Stomach smooth muscle (tissue), 2 donors: ENCODE results near the gene CLSTN2.

Experiments
- H3K27ac ChIP-seq: one replicate; pipeline ENCODE4 v1.7.0; 2013; ENCODE audit warnings: mild to moderate bottlenecking, low read length, inconsistent platforms
- H3K27me3 ChIP-seq, 2 donors: one replicate each; pipeline ENCODE4 v1.7.0; 2013; ENCODE audit warnings: low read length in 2 of 2; ENCODE audit not compliant: insufficient read depth in 2 of 2, control insufficient read depth in 1 of 2
- H3K36me3 ChIP-seq, 2 donors: one replicate each; pipeline ENCODE4 v1.7.0; 2013; ENCODE audit warnings: low read length in 2 of 2; ENCODE audit not compliant: control insufficient read depth in 2 of 2, insufficient read depth in 2 of 2
- H3K4me1 ChIP-seq: one replicate; pipeline ENCODE4 v1.7.0; 2013; ENCODE audit warnings: low read length; ENCODE audit not compliant: control insufficient read depth, insufficient read depth
- H3K4me3 ChIP-seq, 2 donors: one replicate each; pipeline ENCODE4 v1.7.0; 2013; ENCODE audit warnings: low read length in 2 of 2
- H3K9ac ChIP-seq, 2 donors: one replicate each; pipeline ENCODE4 v1.7.0; 2013; ENCODE audit warnings: low read length in 2 of 2, mild to moderate bottlenecking in 1 of 2
- H3K9me3 ChIP-seq, 2 donors: one replicate each; pipeline ENCODE4 v1.7.0; 2013; ENCODE audit warnings: low read length in 2 of 2; ENCODE audit not compliant: control insufficient read depth in 2 of 2
- donor health status: healthy.
- donor health status: Pancreatic carcinoma.

The CLSTN2 gene

DNA sequence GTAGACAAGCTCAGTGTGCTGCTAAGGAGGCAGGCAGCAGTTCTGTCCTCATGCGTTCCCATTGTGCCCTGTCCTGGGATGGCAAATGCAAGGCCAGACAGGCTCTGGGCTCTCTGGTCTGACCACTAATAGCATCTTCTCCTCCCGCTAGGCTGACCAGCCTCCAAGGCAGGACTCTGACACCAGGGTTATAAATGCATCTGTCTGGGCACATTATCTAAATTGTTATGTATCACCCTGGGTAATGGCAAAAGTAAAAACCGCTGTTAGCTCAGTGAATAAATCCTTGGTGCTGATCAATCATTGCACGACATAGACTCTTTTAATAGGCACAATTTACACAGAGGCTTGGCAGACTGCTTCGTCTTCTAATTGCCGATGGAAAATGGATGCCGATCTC, 85.6 kb downstream of the CLSTN2 start:
- Histone ChIP-seq H3K4me3 (peak overlapping the region; percentile 15 to 29), H3K4me1 (peaks cover 40% of the 10 kb centered on the region)

DNA sequence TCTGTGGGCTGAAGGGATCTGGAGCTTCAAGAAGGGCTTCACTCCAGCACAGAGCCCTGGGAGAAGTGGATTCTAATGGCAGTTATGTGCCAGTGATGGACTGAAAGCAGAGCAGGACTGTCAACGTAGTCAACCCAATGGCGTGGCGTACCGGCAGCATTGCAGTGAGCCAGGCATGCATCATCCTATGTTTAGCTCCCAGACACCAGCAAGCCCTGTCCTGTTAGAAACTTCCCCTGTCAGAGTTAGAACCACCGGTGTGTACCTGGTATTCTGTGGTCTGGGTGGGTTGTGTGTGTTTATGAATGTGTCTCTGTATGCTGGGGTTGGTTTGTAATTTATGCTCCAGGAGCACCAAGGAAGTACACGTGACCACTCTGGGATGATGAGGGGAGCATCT, 86.3 kb downstream of the CLSTN2 start:
- no peaks in the 10 kb centered on the region for H3K36me3 ChIP-seq
- no peaks in the 10 kb centered on the region for H3K9me3 ChIP-seq

More for the DNA sequence above, 85.6 kb downstream of the CLSTN2 start:
- H3K27ac ChIP-seq: no peak overlapping the region
- H3K9me3 ChIP-seq: no peaks in the 10 kb centered on the region
- no peaks in the 10 kb centered on the region for H3K27me3 ChIP-seq
- no peak overlapping the region for H3K9ac ChIP-seq
- H3K36me3 ChIP-seq: no peaks in the 10 kb centered on the region

GRCh38 chr3:140022066-140022770, 87.2 kb downstream of the CLSTN2 start:
- H3K9me3 ChIP-seq: no peaks in the 10 kb centered on the region
- no peaks in the 10 kb centered on the region for H3K27me3 ChIP-seq
- H3K27ac ChIP-seq: no peak overlapping the region
- H3K4me1 ChIP-seq: peaks cover 40% of the 10 kb centered on the region
- no peak overlapping the region for H3K4me3 ChIP-seq
- H3K36me3 ChIP-seq: no peaks in the 10 kb centered on the region
- H3K9ac ChIP-seq: no peak overlapping the region

More for the DNA sequence above, 86.3 kb downstream of the CLSTN2 start:
- no peak overlapping the region for H3K27ac ChIP-seq
- H3K9ac ChIP-seq: no peak overlapping the region
- H3K4me3 ChIP-seq: peak overlapping the region in 1 of 2 donors; percentile 29
- H3K4me1 ChIP-seq: peaks cover 40% of the 10 kb centered on the region
- H3K27me3 ChIP-seq: no peaks in the 10 kb centered on the region

- Histone ChIP-seq H3K36me3 (no peaks in the 10 kb centered on the region), H3K27ac (peak overlapping the region; percentile 58), H3K9me3 (no peaks in the 10 kb centered on the region)
Observed at GRCh38 chr3:140023616-140024530, 88.9 kb downstream of the CLSTN2 start.

GRCh38 chr3:140031170-140031569, 96.2 kb downstream of the CLSTN2 start:
- Histone ChIP-seq H3K27ac (no peak overlapping the region), H3K9ac (no peak overlapping the region), H3K36me3 (no peaks in the 10 kb centered on the region), H3K27me3 (peaks cover 0 to 3% of the 10 kb centered on the region in 2 donors), H3K9me3 (no peaks in the 10 kb centered on the region), H3K4me1 (no peaks in the 10 kb centered on the region), H3K4me3 (no peak overlapping the region)

More at GRCh38 chr3:140023616-140024530, 88.9 kb downstream of the CLSTN2 start:
- peaks cover 0 to 3% of the 10 kb centered on the region in 2 donors for H3K27me3 ChIP-seq
- peak overlapping the region in 1 of 2 donors; percentile 13 for H3K9ac ChIP-seq
- no peak overlapping the region for H3K4me3 ChIP-seq
- peaks cover 40% of the 10 kb centered on the region for H3K4me1 ChIP-seq

DNA sequence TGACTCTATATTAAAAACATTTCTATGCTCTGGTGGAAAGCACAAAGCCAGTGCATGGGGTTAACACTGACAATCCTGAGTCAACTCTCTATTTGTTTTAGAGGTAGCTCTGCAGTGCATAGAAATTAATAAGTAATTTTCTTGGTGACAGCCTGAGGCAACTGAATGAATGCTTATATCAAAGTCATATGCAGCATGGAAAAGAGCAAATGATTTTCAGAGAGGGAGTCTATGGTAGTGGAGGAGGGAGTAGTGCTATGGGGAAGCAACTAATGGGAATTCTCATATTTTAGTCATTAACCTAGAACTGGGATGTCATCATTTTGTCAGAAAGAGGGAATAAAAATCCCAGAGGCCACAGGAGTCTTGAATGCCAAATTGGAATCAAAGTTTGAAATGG, 99.1 kb downstream of the CLSTN2 start:
- Histone ChIP-seq H3K36me3 (no peaks in the 10 kb centered on the region), H3K9me3 (no peaks in the 10 kb centered on the region), H3K9ac (no peak overlapping the region), H3K27me3 (no peaks in the 10 kb centered on the region), H3K27ac (no peak overlapping the region), H3K4me1 (no peaks in the 10 kb centered on the region), H3K4me3 (no peak overlapping the region)

DNA sequence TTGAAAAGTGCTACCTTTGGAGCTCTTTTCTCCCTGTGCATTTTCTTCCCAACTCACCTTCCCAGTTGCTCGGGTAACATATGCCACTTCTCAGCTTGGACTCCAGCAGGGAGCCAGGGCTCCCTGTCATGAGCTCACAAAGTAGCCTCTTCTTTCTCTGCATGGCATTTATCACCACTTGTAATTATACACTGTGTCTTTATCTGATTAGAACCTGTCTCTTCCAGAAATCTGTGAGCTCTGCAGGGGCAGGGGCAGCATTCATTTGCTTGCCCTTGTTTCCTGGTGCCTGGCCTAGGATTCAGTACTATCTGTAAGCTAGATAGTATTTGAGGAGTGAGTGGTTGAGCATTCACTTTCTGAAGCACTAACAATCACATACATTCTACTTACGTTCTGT, 100.9 kb downstream of the CLSTN2 start:
- no peak overlapping the region for H3K9ac ChIP-seq
- H3K4me1 ChIP-seq: no peaks in the 10 kb centered on the region
- H3K27me3 ChIP-seq: no peaks in the 10 kb centered on the region
- no peak overlapping the region for H3K4me3 ChIP-seq
- no peaks in the 10 kb centered on the region for H3K36me3 ChIP-seq
- no peak overlapping the region for H3K27ac ChIP-seq
- H3K9me3 ChIP-seq: no peaks in the 10 kb centered on the region

- Histone ChIP-seq H3K27me3 (peaks cover 0 to 2% of the 10 kb centered on the region in 2 donors), H3K9me3 (no peaks in the 10 kb centered on the region), H3K27ac (no peak overlapping the region), H3K36me3 (no peaks in the 10 kb centered on the region), H3K4me1 (peaks cover 7% of the 10 kb centered on the region), H3K4me3 (no peak overlapping the region), H3K9ac (no peak overlapping the region)
Observed at GRCh38 chr3:140050396-140050795, 115.4 kb downstream of the CLSTN2 start.

DNA sequence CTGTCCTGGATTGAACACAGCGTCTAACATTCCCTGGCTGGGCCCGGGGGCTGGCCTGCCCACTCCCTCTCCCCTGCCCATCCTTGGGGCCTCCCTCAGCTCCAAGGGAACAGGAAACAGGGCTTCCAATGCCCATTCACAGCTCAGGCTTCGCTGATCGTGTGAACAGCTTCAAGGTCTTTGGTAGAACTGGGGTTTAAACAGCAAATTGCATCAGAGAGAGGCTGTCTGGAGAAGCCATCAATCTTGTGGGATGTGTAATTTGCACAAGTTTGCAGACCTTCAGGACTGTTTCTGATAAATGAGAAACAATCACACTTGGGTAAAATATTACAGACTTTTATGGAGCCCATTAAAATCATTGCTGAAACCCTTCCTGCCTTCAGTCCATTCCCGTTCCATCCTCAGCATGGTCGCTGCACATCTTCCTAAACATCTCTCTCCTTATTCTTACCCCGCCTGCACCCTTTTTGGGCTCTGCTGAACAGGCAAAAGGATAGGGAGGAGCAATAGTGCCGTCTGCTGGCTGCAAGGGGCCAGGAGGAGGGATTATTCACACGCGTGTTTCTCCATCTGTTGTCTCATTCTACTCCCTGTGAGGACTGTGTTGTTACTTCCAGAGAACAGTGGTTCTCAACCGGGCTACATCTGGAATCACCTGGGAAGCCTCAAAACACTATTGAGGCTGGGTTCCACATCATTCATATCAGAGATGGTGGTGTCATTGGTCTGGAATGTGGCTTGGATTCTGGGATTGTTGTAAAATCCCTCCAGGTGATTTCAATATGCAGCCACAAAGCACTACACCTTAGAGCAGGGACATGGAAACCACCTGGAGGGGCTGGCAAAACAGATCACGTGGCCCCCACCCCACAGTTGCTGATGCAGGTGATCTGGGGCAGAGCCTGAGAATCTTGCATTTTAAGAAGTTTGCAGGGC, 116.3 kb downstream of the CLSTN2 start:
- peaks cover 7% of the 10 kb centered on the region for H3K4me1 ChIP-seq
- no peak overlapping the region for H3K27ac ChIP-seq
- no peaks in the 10 kb centered on the region for H3K9me3 ChIP-seq
- no peaks in the 10 kb centered on the region for H3K36me3 ChIP-seq
- no peak overlapping the region for H3K9ac ChIP-seq
- H3K4me3 ChIP-seq: no peak overlapping the region
- peaks cover 0 to 2% of the 10 kb centered on the region in 2 donors for H3K27me3 ChIP-seq
